ENCODE results near the gene NRXN3. TPM values are rescaled to one million over a fixed set of nuclear protein-coding genes. Genes with fewer than 3 reads are reported as not detected.

NRXN3 gene
- total RNA-seq, 1 donor from 2014 or later: 18.0 TPM

- Mint-ChIP-seq H3K27ac (ENCODE audit: unreplicated experiment) (no peak overlapping the region), H3K36me3 (ENCODE audit: low read depth, unreplicated experiment) (no peaks in the 10 kb centered on the region), H3K27me3 (ENCODE audit: low read depth, unreplicated experiment) (no peaks in the 10 kb centered on the region), H3K9me3 (ENCODE audit: unreplicated experiment) (no peaks in the 10 kb centered on the region), H3K4me1 (ENCODE audit: low read depth, unreplicated experiment) (peaks cover 9% of the 10 kb centered on the region), H3K4me3 (ENCODE audit: unreplicated experiment) (no peak overlapping the region)
- TF ChIP-seq EZH2 (IDR thresholded peaks at IDR 0.05; ENCODE audit: insufficient read depth, low read length): no peak
- TF ChIP-seq CTCF (IDR thresholded peaks at IDR 0.05; ENCODE audit: insufficient read depth, low read depth, low read length): no peak
- Histone ChIP-seq H3K27me3 (ENCODE audit: insufficient read depth, low read length) (no peaks in the 10 kb centered on the region), H3K27ac (ENCODE audit: low read depth, low read length) (peak overlapping the region; percentile 77), H2AFZ (ENCODE audit: low read depth, low read length) (no peak overlapping the region), H3K4me2 (ENCODE audit: low read length) (peak overlapping the region; percentile 24), H3K9me3 (ENCODE audit: insufficient read depth, low read depth, low read length) (peaks cover 3% of the 10 kb centered on the region), H3K36me3 (ENCODE audit: insufficient read depth, low read length) (no peaks in the 10 kb centered on the region), H3K9ac (ENCODE audit: low read length) (peak overlapping the region; percentile 47), H3K79me2 (ENCODE audit: insufficient read depth, low read length) (no peaks in the 10 kb centered on the region), H3K4me1 (ENCODE audit: insufficient read depth, low read length) (peaks cover 29% of the 10 kb centered on the region), H3K4me3 (ENCODE audit: insufficient read depth, low read depth, low read length) (no peak overlapping the region), H4K20me1 (ENCODE audit: insufficient read depth, low read length) (no peaks in the 10 kb centered on the region)
- DNase-seq (ENCODE audit: low read depth): peak; percentile 89
- FAIRE-seq: peak; percentile 98
Observed at GRCh38 chr14:78967111-78967809, 797.1 kb downstream of the NRXN3 start.

GRCh38 chr14:78968265-78968664 is 798.1 kb downstream of the NRXN3 start:
- Mint-ChIP-seq H3K36me3 (ENCODE audit: low read depth, unreplicated experiment) (no peaks in the 10 kb centered on the region), H3K27me3 (ENCODE audit: low read depth, unreplicated experiment) (no peaks in the 10 kb centered on the region), H3K4me1 (ENCODE audit: low read depth, unreplicated experiment) (peaks cover 9% of the 10 kb centered on the region), H3K27ac (ENCODE audit: unreplicated experiment) (no peak overlapping the region), H3K9me3 (ENCODE audit: unreplicated experiment) (no peaks in the 10 kb centered on the region), H3K4me3 (ENCODE audit: unreplicated experiment) (no peak overlapping the region)
- DNase-seq (ENCODE audit: low read depth) (no peak), FAIRE-seq (no peak)
- H3K27ac ChIP-seq (ENCODE audit: low read depth, low read length): peak overlapping the region; percentile 77
- H3K79me2 ChIP-seq (ENCODE audit: insufficient read depth, low read length): no peaks in the 10 kb centered on the region
- no peaks in the 10 kb centered on the region for H4K20me1 ChIP-seq (ENCODE audit: insufficient read depth, low read length)
- peaks cover 3% of the 10 kb centered on the region for H3K9me3 ChIP-seq (ENCODE audit: insufficient read depth, low read depth, low read length)
- peaks cover 29% of the 10 kb centered on the region for H3K4me1 ChIP-seq (ENCODE audit: insufficient read depth, low read length)
- no peak overlapping the region for H2AFZ ChIP-seq (ENCODE audit: low read depth, low read length)
- H3K4me3 ChIP-seq (ENCODE audit: insufficient read depth, low read depth, low read length): no peak overlapping the region
- H3K27me3 ChIP-seq (ENCODE audit: insufficient read depth, low read length): no peaks in the 10 kb centered on the region
- peak overlapping the region; percentile 47 for H3K9ac ChIP-seq (ENCODE audit: low read length)
- no peak for TF ChIP-seq CTCF (IDR thresholded peaks at IDR 0.05; ENCODE audit: insufficient read depth, low read depth, low read length)
- TF ChIP-seq EZH2 (IDR thresholded peaks at IDR 0.05; ENCODE audit: insufficient read depth, low read length): no peak
- H3K36me3 ChIP-seq (ENCODE audit: insufficient read depth, low read length): no peaks in the 10 kb centered on the region
- no peak overlapping the region for H3K4me2 ChIP-seq (ENCODE audit: low read length)

- no peaks in the 10 kb centered on the region for H3K9me3 Mint-ChIP-seq (ENCODE audit: unreplicated experiment)
- H3K4me3 Mint-ChIP-seq (ENCODE audit: unreplicated experiment): no peak overlapping the region
- DNase-seq (ENCODE audit: low read depth): peak; percentile 40
- Histone ChIP-seq H3K9ac (ENCODE audit: low read length) (no peak overlapping the region), H3K4me1 (ENCODE audit: insufficient read depth, low read length) (peaks cover 33% of the 10 kb centered on the region), H3K9me3 (ENCODE audit: insufficient read depth, low read depth, low read length) (peaks cover 3% of the 10 kb centered on the region), H3K27me3 (ENCODE audit: insufficient read depth, low read length) (no peaks in the 10 kb centered on the region), H3K79me2 (ENCODE audit: insufficient read depth, low read length) (no peaks in the 10 kb centered on the region), H2AFZ (ENCODE audit: low read depth, low read length) (no peak overlapping the region), H3K4me2 (ENCODE audit: low read length) (no peak overlapping the region), H3K27ac (ENCODE audit: low read depth, low read length) (no peak overlapping the region), H3K36me3 (ENCODE audit: insufficient read depth, low read length) (no peaks in the 10 kb centered on the region), H4K20me1 (ENCODE audit: insufficient read depth, low read length) (no peaks in the 10 kb centered on the region), H3K4me3 (ENCODE audit: insufficient read depth, low read depth, low read length) (no peak overlapping the region)
- no peaks in the 10 kb centered on the region for H3K36me3 Mint-ChIP-seq (ENCODE audit: low read depth, unreplicated experiment)
- no peaks in the 10 kb centered on the region for H3K27me3 Mint-ChIP-seq (ENCODE audit: low read depth, unreplicated experiment)
- no peak for TF ChIP-seq CTCF (IDR thresholded peaks at IDR 0.05; ENCODE audit: insufficient read depth, low read depth, low read length)
- TF ChIP-seq EZH2 (IDR thresholded peaks at IDR 0.05; ENCODE audit: insufficient read depth, low read length): no peak
- FAIRE-seq: no peak
- peaks cover 9% of the 10 kb centered on the region for H3K4me1 Mint-ChIP-seq (ENCODE audit: low read depth, unreplicated experiment)
- H3K27ac Mint-ChIP-seq (ENCODE audit: unreplicated experiment): no peak overlapping the region
Observed at GRCh38 chr14:78970677-78971076, 800.5 kb downstream of the NRXN3 start.

Data from astrocyte (in vitro differentiated cells and primary cell).